GM19324 (cell line): Measurements from ENCODE around the gene FAM53A.

Experiments
- ATAC-seq: cut with Tn5 transposase; IDR thresholded peaks from one replicate; pipeline ENCODE4 v1.9.1; 2021; ENCODE audit warnings: mild to moderate bottlenecking, moderate library complexity; ENCODE audit not compliant: unreplicated experiment, low FRiP score

FAM53A gene

GRCh38 chr4:1663549-1663948, 20.6 kb downstream of the FAM53A start:
- no peak for ATAC-seq

GRCh38 chr4:1661695-1662094, 22.4 kb downstream of the FAM53A start:
- ATAC-seq: no peak

- no peak for ATAC-seq
These were observed 23.0 kb downstream of the FAM53A start for GRCh38 chr4:1660948-1661677.

GRCh38 chr4:1659104-1660043, 24.7 kb downstream of the FAM53A start:
- ATAC-seq: no peak

- ATAC-seq: no peak
These were observed 25.5 kb downstream of the FAM53A start for GRCh38 chr4:1658581-1658980.

GRCh38 chr4:1658146-1658545, 26.0 kb downstream of the FAM53A start:
- no peak for ATAC-seq

GRCh38 chr4:1656986-1657385, 27.1 kb downstream of the FAM53A start:
- no peak for ATAC-seq

GRCh38 chr4:1656132-1656531, 28.0 kb downstream of the FAM53A start:
- no peak for ATAC-seq

GRCh38 chr4:1655676-1656075, 28.4 kb downstream of the FAM53A start:
- no peak for ATAC-seq

- no peak for ATAC-seq
These were observed 29.0 kb downstream of the FAM53A start for GRCh38 chr4:1655081-1655480.

- no peak for ATAC-seq
These were observed 29.7 kb downstream of the FAM53A start for GRCh38 chr4:1654216-1654955.

GRCh38 chr4:1653776-1654175, 30.3 kb downstream of the FAM53A start:
- ATAC-seq: no peak

GRCh38 chr4:1652088-1652487, 32.0 kb downstream of the FAM53A start:
- ATAC-seq: no peak

- ATAC-seq: no peak
These were observed 32.5 kb downstream of the FAM53A start for GRCh38 chr4:1651609-1652008.

GRCh38 chr4:1648962-1649361, 35.2 kb downstream of the FAM53A start:
- no peak for ATAC-seq

GRCh38 chr4:1647432-1647831, 36.7 kb downstream of the FAM53A start:
- ATAC-seq: no peak

- no peak for ATAC-seq
These were observed 37.4 kb downstream of the FAM53A start for GRCh38 chr4:1646690-1647089.

GRCh38 chr4:1644891-1645657, 39.0 kb downstream of the FAM53A start:
- ATAC-seq: no peak

- ATAC-seq: no peak
These were observed 40.0 kb downstream of the FAM53A start for GRCh38 chr4:1643971-1644735.
